Activated CD8-positive, alpha-beta memory T cell treated with anti-CD3 and anti-CD28 coated beads, Interleukin-2, amount 50 U/mL, for 24 hours (primary cell): ENCODE results near the gene KIF5A.
"Not testable (repeated sequence)": the region's sequence is repeated elsewhere in the genome, so short reads cannot be mapped to it uniquely, and the experiment has no call there.

Experiments
- DNase-seq: peaks from one replicate; pipeline ENCODE4 v3.0.0-alpha.2; 2020; ENCODE audit errors: extremely low read depth

KIF5A gene

GRCh38 chr12:57554897-57555296 lies 5.1 kb downstream of the KIF5A start:
- DNase-seq: no peak

GRCh38 chr12:57558864-57559263 lies 9.0 kb downstream of the KIF5A start:
- no peak for DNase-seq

GRCh38 chr12:57560516-57560915 lies 10.7 kb downstream of the KIF5A start:
- no peak for DNase-seq

- DNase-seq: not testable (repeated sequence)
These were observed 11.3 kb downstream of the KIF5A start for GRCh38 chr12:57561117-57561516.

- DNase-seq: no peak
These were observed 13.5 kb downstream of the KIF5A start for GRCh38 chr12:57563358-57563757.

- no peak for DNase-seq
These were observed 14.4 kb downstream of the KIF5A start for GRCh38 chr12:57564178-57564740.

GRCh38 chr12:57568838-57569237 lies 19.0 kb downstream of the KIF5A start:
- DNase-seq: no peak

GRCh38 chr12:57569858-57570257 lies 20.0 kb downstream of the KIF5A start:
- DNase-seq: no peak

GRCh38 chr12:57570438-57570837 lies 20.6 kb downstream of the KIF5A start:
- DNase-seq: not testable (repeated sequence)

GRCh38 chr12:57571926-57572762 lies 22.3 kb downstream of the KIF5A start:
- no peak for DNase-seq

- no peak for DNase-seq
These were observed 25.0 kb downstream of the KIF5A start for GRCh38 chr12:57574795-57575194.

GRCh38 chr12:57575771-57576612 lies 26.1 kb downstream of the KIF5A start:
- DNase-seq: no peak

- DNase-seq: no peak
These were observed 26.8 kb downstream of the KIF5A start for GRCh38 chr12:57576613-57577160.

- no peak for DNase-seq
These were observed 28.3 kb downstream of the KIF5A start for GRCh38 chr12:57577981-57578758.

- DNase-seq: no peak
These were observed 29.2 kb downstream of the KIF5A start for GRCh38 chr12:57579011-57579410.

- DNase-seq: no peak
These were observed 30.0 kb downstream of the KIF5A start for GRCh38 chr12:57579677-57580465.

GRCh38 chr12:57580466-57580795 lies 30.6 kb downstream of the KIF5A start:
- DNase-seq: no peak

GRCh38 chr12:57581802-57582201 lies 32.0 kb downstream of the KIF5A start:
- no peak for DNase-seq

- DNase-seq: no peak
These were observed 32.6 kb downstream of the KIF5A start for GRCh38 chr12:57582440-57582839.

- DNase-seq: peak; percentile 49
These were observed 33.4 kb downstream of the KIF5A start for GRCh38 chr12:57583008-57583831.
